Measurements from ENCODE around the gene TMEM8B.

TMEM8B gene, protein sequence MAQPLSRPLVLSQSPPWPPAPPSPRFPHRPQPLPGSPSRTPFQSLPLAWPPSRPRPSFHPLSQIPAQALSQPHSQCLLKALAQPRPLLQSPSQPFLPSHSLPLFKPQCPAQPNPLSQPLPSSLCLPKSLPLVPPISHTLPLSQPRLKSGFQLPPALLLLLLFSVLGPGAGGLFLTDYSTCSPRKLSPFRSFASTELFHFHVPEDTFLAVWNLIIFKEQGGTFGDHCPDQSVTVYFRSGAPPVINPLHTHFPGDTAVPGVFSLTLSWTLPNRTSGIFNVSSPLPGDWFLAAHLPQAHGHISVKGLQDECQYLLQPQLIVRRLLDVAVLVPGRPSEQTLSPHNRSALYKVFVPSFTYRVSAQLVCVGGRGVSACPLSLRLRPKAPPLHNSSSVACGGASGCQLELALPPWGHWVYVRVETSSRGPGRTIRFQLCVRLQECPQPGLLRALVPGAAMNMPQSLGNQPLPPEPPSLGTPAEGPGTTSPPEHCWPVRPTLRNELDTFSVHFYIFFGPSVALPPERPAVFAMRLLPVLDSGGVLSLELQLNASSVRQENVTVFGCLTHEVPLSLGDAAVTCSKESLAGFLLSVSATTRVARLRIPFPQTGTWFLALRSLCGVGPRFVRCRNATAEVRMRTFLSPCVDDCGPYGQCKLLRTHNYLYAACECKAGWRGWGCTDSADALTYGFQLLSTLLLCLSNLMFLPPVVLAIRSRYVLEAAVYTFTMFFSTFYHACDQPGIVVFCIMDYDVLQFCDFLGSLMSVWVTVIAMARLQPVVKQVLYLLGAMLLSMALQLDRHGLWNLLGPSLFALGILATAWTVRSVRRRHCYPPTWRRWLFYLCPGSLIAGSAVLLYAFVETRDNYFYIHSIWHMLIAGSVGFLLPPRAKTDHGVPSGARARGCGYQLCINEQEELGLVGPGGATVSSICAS

DNA sequence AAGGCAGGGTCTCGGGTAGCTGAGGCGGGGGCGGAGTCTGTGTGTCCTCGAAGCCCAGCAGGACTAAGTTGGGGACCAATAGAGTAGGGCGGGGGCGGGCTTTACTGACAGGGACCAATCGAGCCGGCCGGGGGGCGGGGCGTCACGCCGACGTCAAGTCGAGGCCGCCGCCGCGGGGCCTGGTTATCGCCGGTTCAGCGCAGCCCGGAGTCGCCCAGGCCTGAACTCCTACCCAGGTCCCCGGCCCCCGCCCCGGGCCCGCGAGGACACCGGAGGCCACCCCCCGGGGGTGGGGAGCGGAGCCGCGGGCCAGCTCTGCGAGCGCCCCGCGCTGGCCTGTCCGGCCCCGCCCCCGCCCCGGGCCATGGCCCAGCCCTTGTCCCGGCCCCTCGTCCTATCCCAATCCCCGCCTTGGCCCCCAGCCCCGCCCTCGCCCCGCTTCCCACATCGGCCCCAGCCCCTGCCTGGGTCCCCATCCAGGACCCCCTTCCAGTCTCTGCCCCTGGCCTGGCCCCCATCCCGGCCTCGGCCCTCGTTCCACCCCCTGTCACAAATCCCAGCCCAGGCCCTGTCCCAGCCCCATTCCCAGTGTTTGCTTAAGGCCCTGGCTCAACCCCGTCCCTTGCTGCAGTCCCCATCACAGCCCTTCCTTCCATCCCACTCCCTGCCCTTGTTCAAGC is at the start of gene TMEM8B:
TSS of gene TMEM8B (plus strand) at position 145 of the 680 bp plus-strand sequence. CDS start at position 365, 220 bp downstream.
- DNase-seq (ENCODE audit: low spot score) = peak; percentile 42
- FAIRE-seq = no peak

DNA sequence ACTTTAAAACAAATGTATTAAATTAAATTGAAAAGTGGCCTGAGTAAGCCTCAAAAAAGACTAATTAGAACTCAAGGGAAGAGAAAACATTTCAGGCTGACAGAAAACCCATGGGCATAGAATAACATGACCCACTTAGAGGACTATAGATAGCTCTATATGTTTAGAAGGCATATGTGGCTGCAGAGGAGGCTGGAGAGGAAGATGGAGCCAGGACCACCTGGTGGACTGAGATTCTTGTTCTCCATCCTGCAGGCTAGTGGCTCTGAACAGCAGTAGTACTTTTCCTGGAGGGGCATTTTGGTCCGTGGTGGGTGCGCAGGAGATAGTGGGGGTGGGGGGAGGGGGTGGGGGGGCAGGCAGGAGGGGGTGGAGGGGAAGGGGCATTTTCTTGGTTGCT is 48.0 kb upstream of the TMEM8B start:
- DNase-seq (ENCODE audit: low spot score) (no peak), FAIRE-seq (no peak)

DNA sequence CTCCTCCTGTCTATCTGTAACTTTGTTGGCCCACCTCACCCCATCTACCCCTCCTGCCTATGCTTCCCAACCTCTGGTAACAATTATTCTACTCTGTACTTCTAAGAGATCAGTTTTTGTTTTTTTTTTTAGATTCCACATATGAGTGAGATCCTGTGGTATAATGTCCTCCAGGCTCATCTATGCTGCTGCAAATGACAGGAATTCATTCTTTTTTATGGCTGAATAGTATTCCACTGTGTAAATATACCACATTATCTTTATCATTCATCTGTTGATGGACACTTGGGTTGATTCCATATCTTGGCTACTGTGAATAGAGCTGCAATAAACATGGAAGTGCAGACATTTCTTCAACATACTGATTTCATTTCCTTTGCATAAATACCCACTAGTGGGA is 45.6 kb upstream of the TMEM8B start:
- no peak for FAIRE-seq
- DNase-seq (ENCODE audit: low spot score) = no peak

DNA sequence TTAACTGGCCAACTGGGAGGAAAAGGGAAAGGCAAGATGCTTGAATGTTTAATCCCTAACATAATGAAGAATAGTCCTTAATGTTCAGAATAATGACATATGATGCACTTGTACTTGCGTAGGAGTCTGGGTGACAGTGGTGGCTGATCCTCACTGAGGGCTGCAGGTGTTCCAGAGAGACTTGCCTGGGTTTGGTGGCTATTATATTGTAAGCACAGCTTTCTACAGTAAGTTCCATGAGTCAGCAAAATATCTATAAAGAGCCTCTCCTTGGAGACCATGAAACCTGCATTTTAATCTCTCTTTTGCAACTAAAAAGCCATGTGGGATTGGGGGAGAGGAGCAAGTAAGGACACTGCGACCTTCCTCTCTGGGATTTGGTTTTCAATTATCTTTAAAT is 39.5 kb upstream of the TMEM8B start:
- FAIRE-seq (no peak), DNase-seq (ENCODE audit: low spot score) (no peak)

DNA sequence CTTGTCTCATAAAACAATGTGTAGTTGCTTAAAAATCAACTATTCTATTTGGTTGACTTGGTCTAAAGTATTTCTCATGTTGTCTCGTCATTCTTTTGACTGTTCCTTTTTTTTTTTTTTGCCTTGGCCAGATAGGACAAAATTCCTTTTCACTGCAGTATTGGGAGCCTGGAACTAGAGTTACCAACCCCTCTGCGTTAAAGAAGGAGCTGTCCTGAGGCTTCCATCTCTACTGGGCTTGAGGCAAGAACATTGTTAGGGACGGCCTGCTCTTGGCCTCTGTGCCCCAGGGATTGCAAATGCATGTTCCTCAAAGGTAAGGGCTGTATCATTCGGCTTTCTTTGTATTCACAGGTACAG is 39.0 kb upstream of the TMEM8B start:
- FAIRE-seq (no peak), DNase-seq (ENCODE audit: low spot score) (no peak)

DNA sequence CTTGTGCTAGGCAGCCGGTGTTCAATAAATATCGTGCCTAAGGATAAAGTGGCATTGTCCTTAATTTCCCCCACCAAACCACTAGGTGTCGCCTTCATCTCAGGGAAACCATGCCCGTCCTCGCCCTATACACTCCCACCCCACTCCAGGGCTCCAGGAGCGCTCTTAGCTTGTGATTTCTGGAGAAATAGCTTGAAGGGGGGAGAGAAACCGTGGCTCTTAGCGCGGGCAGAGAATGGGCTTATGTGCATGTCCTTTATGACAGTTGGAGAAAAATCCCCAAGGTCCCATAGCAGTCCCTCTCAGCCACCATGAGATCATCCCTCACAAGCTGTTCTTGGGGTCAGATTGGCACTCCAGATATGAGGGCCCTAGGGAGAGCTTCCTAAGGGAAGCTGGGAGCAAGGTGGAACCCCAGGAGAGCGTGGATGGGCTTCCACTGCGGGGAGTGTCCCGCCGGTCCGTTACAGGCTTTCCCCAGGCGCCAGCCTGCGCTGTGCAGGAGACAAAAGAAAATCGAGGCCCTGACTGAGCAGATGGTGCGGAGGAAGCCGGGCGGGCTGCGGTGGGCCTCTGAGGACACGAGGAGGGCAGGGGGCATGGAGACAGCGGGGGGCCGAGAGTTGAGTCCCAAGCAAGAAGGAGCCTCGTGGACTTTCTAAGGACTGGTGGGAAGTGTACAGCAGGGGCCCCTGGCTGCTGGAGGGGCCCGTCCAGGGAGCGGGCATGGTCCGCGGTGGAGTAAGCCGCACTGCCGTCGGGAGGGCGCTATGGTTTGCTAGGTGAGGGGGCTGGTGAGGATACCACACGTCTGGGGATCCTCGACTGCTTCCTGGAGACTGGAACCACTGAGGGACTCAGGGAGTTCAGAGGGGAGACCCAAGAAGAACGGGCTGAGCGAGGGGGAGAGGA is 38.4 kb upstream of the TMEM8B start:
- FAIRE-seq (no peak), DNase-seq (ENCODE audit: low spot score) (peak; percentile 46)

DNA sequence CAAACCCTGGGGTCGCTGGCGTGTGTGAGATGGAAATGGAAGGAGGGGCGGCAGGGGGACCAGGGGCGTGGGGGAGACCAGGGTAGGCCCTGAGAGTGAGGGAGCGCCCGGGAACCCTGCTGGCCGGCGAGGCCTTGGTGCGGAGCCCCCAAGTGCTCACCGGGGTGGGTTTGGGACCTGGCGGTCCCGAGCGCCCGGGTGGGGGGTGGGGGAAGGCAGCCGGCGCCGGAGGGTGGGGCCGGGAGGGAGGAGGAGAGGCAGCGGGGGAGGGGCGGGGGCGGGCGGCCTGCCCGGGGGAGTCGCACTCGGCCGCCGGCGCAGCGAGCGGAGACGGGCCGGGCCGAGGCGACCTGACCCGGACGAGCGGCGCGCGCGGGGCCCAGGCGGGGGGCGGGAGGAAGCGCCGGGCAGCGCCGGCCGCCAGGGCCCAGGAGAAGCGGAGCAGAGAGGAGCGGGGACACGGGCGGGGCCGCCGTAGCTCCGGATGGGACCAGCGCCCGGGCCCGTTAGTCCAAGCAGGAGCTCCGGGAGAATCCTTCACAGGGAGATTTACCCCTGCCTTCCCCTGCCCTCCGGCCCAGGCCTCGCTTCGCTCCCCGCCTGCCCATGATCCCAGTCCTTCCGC is 37.6 kb upstream of the TMEM8B start, which contains the start of gene NPR2:
TSS of gene NPR2 (plus strand) at position 295 of the 625 bp plus-strand sequence. CDS start 818 bp downstream, outside the sequence.
- FAIRE-seq (no peak), DNase-seq (ENCODE audit: low spot score) (no peak)

DNA sequence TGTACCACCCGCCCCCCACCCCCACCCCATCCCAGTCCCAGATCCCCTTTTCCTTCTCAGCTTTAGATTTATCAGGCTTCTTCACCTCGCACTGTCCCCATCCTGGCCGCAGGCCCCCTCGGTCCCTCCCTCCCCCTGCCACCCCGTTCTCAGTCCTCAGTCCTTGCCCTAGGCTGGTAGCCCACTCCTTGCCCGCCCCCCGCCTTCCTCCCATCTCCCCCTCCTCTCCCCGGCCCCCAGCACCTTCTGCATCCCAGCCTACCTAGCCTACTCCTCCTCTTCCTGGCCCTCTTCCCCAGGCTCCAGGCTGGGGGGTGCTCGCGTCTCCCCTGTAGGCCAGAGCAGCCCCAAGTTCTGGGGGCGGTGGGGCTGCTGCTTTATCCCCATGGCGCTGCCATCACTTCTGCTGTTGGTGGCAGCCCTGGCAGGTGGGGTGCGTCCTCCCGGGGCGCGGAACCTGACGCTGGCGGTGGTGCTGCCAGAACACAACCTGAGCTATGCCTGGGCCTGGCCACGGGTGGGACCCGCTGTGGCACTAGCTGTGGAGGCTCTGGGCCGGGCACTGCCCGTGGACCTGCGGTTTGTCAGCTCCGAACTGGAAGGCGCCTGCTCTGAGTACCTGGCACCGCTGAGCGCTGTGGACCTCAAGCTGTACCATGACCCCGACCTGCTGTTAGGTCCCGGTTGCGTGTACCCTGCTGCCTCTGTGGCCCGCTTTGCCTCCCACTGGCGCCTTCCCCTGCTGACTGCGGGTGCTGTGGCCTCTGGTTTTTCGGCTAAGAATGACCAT is 36.8 kb upstream of the TMEM8B start:
- FAIRE-seq = no peak

DNA sequence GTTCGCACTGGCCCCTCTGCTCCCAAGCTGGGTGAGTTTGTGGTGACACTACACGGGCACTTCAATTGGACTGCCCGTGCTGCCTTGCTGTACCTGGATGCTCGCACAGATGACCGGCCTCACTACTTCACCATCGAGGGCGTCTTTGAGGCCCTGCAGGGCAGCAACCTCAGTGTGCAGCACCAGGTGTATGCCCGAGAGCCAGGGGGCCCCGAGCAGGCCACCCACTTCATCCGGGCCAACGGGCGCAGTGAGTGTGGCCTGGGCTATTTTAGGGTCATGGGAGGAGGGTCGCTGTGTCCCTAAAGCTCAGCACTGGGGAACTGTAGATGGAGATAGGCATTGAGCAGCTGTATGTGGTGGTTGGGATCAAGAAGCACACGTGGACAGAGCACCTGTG is 36.2 kb upstream of the TMEM8B start:
- DNase-seq (ENCODE audit: low spot score) = no peak
- FAIRE-seq = no peak

More for the DNA sequence above, 36.8 kb upstream of the TMEM8B start:
- DNase-seq (ENCODE audit: low spot score) = no peak

DNA sequence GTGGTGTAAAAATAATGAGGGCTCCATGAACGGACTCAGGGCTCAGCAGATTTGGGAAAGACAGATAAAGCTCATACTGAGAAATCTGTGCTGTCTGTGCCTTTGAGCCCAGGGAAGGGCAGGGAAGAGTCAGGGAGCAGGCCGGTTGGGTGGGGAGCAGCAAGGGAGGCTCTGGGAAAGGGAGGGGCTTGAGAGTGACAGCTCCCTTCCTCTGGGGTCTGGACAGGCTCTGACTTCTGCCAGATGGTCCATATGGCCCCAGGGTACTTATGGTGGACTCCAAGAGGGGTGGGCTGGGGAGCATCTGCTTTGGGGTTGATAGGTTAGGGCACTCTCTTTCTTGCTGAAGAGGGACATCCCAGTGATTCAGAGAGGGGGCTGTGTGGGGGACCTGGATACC is 35.6 kb upstream of the TMEM8B start:
- no peak for FAIRE-seq
- DNase-seq (ENCODE audit: low spot score) = no peak

DNA sequence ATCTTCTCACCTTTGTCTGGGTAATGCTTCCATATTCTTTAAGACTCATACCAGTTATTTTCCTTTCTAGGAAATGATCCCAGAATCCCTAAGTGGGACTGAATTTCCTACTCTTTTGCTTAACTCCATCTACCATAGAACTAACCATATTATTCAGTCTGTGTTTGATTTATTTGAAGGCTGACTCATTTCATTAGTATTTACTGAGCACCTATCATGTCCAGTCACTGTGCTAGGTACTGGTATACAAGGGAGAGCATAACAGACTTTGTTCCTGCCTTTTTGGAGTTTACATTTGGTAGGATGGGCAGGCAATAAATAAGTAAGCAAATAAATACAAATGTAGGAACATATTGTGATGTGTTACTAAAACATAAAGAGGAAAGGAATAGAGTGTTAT is 33.3 kb upstream of the TMEM8B start:
- FAIRE-seq = no peak
- no peak for DNase-seq (ENCODE audit: low spot score)

DNA sequence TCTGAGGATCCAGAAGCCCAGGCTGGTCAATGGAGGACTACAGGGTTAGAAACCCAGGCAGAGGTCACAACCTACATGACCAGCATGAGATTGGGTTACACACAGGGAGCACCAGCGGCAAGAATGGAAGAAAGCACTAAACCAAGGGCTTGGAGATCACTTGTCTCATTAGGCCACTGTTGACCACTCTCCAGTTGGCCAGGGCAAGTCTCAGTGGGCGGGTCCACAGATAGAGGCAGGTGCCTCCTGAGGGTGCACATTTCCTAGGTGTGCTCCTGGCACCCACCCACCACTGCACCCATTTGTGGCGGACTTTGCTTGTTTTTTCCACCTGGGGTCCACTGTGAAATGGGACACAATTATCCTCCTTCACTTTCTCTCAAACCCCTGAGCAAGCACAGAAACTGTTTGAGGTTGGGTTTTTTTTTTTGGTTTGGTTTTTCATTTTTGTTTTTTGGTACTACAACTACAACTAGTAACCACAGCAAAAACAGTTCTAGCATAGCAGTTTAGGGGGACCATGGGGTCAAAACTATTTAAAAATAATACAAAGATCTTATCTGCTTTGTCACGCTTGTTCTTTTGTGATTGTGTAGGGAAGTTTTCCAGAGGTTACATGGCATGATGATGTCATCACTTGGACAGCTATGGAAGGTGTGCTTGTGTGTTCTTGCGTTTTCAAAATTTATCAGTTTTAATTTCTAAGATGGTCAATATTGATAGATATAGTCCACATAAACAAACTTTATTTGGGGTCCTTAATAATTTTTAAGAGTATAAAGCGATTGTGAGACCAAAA is 31.5 kb upstream of the TMEM8B start:
- no peak for DNase-seq (ENCODE audit: low spot score)
- no peak for FAIRE-seq

DNA sequence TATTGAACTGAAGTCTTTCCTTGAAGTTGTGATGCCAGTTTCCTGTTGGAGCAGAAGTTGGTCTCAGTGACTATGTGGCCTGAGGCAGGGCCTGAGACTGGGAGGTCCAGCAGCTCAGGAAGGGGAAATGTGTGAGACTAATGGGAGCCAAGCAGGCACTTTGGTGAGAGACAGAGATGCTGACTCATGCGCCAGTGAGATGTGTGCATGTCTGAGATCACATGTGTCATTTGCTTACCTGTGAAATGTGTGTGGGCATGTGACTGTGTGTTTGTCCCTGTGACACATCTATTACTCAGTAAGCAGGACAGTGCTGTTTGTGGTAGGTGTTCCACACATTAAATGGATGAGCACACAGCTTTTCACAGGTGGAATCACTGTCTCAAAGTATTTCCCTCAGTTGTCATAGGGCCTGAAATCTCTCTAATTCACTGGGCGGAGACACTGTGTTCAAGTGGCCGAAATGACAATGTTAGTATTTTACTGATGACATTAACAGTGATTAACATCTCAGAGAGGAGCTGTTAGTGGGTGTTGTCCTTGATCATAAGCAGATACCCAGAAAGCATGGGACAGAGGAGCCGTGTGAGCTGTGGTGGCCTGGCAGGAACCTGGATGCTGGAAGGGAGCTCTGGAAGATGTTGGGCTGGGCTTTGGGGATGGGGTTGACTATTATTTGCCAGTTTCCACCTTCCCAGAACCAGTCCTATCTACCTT is 30.2 kb upstream of the TMEM8B start:
- DNase-seq (ENCODE audit: low spot score) (peak; percentile 70), FAIRE-seq (no peak)

DNA sequence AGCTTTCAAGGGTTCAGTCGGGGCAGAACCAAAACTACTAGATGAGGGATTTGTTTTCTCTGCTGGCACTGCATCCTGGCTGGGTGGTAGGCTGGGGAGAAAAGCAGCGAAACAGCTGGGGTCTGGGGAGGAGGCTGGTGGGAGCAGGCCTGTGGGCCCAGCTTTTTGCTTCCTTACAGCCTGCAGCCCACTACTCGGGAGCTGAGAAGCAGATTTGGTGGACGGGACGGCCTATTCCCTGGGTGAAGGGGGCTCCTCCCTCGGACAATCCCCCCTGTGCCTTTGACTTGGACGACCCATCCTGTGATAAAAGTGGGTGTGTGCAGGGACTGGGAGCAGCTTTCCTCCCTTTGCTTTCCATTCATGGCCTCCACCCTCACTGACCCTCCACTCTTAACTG is 28.5 kb upstream of the TMEM8B start:
- FAIRE-seq = no peak

DNA sequence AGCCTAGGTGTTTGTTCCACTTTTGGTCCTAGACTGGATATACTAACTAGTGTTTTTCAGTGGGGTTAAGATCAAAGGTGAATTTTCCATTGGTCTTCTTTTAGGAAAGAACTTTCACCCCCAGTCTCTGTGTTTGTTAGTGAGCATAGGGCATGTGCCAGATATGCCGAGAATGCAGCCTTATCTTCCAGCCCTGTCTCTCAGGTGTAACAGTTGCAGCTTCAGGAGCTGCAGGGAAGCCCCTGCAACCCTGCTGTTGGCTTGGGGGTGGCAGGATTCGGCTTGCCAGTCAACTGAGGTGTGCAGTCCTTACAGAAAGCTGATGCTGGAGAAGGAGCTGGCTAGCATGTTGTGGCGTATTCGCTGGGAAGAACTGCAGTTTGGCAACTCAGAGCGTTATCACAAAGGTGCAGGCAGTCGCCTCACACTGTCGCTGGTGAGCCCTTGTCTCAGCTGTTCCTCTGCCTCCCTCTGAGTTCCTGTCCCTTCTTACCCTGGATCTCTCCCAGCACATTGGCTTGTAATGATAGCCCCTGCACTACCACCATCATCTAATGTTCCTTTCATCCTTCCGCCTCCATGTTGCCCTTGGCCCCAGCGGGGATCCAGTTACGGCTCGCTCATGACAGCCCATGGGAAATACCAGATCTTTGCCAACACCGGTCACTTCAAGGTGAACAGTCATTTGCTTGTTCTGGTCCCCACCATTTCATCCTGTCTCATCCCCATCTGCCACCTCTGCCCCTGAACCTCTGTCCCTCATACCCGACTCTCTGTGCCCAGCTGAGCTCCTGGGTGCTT is 27.5 kb upstream of the TMEM8B start:
- DNase-seq (ENCODE audit: low spot score) (no peak), FAIRE-seq (no peak)

More for the DNA sequence above, 28.5 kb upstream of the TMEM8B start:
- DNase-seq (ENCODE audit: low spot score) = no peak

DNA sequence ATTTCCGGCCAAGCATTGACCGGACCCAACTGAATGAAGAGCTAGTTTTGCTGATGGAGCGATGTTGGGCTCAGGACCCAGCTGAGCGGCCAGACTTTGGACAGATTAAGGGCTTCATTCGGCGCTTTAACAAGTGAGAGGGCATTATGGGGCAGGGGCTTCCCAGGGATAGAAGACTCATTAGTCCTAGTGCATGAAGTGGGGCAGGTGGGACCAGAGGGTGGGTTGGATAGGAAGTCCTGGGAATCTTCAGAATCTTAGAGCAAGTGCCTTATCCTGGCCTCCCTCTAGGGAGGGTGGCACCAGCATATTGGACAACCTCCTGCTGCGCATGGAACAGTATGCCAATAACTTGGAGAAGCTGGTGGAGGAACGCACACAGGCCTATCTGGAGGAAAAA is 22.9 kb upstream of the TMEM8B start:
- FAIRE-seq (no peak), DNase-seq (ENCODE audit: low spot score) (no peak)

DNA sequence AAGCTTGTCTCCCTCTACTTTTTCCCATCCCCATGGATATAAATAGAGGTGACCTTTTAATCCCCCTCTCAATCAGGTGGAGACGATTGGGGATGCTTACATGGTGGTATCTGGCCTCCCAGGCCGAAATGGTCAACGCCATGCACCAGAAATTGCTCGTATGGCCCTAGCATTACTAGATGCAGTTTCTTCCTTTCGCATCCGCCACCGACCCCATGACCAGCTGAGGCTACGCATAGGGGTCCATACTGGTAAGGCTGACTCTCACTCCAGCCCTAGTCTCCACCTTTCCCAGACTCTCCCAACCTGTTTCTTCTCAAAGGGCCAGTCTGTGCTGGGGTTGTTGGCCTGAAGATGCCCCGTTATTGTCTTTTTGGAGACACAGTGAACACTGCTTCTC is 20.6 kb upstream of the TMEM8B start:
- no peak for FAIRE-seq

More for the DNA sequence above, 20.6 kb upstream of the TMEM8B start:
- DNase-seq (ENCODE audit: low spot score) = no peak

All from RCC 7860 (cell line).